ENCODE results near the gene C2CD3.

Gene C2CD3, protein sequence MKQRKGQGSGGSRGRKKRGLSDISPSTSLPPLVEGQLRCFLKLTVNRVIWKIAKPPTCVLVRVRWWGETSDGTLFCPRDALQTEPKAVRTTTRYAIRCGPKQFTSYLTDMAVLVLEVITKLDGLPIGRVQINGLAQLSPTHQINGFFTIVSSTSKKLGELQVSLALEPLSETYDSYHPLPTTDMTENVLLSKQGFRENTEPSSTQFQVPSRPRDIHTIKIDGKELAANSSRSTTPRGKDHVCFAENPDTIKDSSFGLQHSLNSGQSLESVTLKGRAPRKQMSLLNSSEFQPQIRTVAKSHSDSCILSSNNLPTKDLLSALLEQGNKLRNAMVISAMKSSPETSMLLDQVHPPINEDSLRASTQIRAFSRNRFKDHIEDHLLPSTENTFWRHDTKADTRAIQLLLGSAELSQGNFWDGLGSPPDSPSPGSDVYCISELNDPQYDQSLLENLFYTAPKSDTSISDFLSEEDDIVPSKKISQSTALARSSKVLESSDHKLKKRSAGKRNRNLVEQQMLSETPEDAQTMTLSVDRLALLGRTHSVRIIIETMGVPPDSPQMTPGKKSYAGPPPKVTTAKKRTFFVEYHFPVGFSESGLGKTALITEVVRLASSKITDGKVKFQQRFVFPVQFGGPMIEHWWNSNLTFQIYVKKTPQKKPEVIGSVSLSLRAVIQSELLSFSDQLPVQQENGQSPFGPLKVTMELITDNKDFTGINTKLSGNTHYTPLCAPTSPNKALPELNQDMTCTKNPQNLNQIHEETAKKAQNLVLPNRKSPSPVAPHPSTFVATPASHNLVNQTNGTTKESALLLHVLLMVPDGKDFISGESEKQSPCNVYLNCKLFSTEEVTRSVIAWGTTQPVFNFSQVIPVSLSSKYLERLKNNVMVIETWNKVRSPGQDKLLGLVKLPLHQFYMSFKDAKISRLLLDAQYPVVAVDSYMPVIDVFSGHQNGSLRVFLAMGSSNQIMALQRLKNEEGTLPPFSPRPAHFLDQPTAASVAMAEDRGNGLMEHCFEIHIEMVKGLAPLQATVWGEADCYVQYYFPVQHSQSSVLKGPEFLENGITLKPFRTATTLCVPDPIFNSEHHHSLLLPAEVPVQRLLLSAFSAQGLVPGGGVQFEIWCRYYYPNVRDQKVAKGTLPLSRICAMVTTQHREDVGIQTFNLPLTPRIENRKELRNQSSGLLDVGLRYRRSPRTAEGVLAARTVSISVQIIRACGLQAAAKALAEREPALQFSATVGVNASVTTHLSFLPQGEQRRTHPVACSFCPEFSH (N-terminal part only)

DNA sequence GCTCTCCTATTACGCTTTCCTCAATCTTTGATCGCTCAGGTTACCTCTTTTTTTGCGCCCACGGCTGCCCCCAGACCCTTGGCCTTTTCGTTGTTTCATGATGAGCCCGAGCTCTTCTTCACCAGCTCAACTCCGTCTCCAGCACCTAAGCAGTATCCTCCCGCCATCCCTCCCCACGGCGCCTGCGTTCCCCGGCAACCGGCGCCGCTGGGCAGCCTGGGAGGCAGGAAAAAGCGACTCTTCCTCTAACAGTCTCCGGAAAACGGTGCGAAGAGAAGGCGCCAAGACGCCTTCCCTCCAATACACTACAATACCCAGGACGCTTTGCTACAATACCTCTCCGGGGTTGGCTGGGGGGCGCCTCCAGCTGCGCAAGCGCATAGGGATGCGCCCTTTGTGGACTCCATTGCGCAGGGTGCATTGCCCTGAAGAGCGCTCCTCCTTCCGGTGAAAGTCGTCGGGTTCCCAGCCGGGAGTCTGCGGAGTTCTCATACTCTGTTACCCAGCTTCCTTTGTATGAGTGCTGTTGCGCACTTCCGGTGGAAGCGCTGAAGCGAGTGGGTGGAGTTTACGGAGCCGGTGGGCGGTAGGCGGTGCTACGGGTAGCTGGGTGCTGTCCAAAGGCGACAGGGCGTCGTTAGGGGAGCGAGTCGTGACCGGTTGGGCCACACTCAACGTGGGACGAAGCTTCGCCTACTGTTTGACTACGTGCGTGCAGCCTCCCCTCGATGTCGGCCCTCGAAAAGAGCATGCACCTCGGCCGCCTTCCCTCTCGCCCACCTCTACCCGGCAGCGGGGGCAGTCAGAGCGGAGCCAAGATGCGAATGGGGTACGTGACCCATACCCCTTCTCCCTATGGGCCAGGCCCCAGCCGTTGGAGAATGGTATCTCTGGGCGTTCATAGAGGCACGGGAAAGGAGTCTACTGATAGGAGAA is at the start of gene C2CD3, which contains the start of gene PPME1:
C2CD3 (minus strand) TSS at position 309 of the 936 bp plus-strand sequence; CDS start at position 99, 210 bp downstream.
PPME1 (plus strand) TSS at position 596 of the 936 bp plus-strand sequence; CDS start at position 729, 133 bp downstream.
- peak; percentile 98 for DNase-seq

- DNase-seq: no peak
These were observed 49.6 kb upstream of the C2CD3 start for GRCh38 chr11:74220376-74220775.

DNA sequence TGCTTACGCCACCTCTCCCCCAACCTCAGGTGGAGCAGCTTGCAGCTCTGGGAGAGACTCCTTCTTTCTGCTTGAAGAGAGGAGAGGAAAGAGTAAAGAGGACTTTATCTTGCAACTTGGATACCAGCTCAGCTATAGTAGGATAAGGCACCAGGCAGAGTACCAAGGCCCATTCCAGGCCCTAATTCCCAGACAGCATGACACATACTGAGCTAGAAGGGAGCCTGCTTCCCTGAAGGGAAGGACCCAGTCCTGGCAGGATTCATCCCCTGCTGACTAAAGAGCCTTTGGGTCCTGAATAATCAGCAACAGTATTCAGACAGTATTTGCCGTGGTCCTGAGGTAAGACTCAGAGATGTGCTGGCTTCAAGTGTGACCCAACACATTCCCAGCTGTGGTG is 41.7 kb upstream of the C2CD3 start:
- no peak for DNase-seq

DNA sequence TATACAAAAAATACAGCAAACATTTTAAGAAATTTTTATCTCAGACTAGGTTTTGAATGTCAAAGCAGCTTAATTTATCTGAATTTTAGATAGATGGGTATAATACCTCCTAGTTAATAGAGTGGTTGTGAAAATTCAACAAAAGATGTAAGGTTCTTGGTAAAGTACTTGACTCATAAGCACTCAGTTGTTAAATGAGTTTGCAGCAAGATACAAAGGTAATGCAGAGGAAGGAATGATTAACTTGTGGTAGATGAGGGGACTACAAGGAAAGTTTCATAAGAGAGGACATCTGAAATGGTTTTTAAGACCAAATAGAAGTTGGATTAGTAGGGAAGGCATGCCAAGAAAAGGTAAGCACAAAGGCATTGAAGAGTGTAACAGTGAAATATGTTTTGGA is 37.7 kb upstream of the C2CD3 start:
- no peak for DNase-seq

DNA sequence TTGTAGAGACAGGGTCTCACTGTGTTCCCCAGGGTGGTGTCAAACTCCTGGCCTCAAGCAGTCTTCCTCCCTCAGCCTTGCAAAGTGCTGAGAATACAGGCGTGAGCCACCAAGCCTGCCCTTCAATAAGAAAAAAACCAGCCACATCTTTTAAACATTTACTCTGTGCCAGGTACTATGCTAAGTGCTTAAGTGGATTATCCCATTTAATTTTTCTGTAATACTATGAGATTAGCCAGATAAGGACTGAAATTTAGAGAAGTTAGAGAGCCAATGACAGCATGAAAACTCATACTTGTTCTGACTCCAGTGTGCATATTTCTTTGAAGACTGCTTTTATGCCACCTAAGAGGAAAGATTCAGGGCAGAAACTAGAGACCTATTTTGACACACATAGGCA is 35.9 kb upstream of the C2CD3 start:
- no peak for DNase-seq

- no peak for DNase-seq
These were observed 34.4 kb upstream of the C2CD3 start for GRCh38 chr11:74205181-74205580.

- DNase-seq: no peak
These were observed 33.9 kb upstream of the C2CD3 start for GRCh38 chr11:74204701-74205100.

DNA sequence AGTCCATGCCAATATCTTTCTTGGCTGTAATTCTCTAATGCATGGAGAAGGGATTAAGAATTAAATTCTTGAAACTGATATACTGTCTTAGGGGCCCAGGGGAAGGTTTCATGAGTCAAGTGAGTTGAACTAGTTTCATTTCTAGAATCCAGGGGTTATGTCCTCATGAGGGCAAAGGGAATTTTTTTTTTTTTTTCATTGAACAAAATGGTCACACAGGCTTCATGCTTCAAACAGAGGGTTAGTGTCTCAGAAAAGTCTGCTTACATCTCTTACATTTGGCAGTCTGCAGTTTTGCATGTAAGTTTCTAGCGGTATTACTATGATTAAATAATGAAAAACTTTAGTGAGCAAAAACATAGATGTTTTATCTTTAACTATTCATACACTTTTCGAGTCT is 33.2 kb upstream of the C2CD3 start:
- DNase-seq: no peak

DNA sequence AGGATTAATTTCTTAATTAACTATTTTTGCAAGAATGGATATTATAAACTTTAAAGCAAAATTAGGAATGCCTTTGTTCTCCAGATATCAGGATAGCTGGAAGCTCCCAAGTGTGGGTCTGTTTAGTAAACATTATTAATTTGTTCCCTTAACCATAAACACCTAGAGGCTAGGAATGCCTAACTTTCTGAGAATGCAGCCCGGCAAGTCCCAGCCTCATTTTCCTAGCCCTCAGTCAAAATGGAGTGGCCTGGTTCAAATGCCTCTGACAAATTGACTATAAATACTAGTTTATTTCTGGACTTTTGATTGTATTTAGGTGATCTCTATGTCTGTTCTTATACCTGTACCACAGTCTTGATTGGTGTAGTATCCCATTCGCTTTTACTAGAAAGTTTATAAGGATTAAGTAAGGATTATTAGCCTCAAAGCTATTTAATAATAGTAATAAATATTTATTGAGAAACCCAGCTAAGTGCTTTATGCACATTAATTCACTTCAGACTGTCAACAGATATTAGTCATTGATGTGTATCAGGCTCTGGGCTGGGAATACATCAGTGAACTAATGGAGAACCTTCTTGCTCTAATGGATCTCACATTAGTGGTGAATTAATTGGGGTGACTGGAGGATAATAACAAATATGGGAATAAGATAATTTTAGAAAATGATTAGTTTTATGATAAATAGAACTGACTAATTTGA is 26.1 kb upstream of the C2CD3 start:
- no peak for DNase-seq

DNA sequence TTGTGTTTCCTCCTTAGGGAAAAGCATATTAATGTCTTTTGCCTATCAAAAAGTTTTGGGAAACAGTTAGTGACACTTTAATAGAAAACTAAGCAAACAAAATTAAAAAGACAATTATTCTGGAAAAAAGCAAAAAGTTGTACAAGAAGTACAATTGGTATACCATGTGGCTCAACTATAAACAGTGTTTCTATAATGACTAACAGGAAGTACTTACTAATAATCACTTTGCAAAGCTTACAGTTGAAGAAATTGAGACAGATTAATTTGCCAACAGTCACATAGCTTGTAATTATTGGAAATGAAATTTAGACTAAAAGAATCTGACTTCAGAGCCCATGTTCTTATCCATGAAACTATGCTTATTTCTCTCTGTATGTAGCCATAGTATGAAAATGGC is 25.0 kb upstream of the C2CD3 start:
- DNase-seq: no peak

DNA sequence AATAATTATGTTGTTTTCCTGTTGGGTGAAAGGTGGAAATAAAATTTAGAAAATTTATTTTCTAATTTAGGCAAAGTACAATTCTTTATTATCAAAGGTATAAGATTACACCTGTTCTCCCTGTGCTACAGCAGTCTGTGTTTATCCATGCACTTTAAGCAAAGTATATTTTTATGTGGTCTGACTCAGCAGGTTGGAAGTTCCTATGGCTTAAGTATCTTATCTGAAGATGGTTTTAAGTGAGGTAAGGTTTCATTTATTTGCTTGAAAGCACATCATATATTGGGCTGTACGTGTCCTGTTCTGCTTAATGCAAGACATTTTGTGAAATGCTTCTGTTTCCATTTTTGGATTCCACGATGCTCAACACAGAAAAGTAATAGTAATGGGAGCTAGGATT is 14.9 kb upstream of the C2CD3 start:
- DNase-seq: no peak

DNA sequence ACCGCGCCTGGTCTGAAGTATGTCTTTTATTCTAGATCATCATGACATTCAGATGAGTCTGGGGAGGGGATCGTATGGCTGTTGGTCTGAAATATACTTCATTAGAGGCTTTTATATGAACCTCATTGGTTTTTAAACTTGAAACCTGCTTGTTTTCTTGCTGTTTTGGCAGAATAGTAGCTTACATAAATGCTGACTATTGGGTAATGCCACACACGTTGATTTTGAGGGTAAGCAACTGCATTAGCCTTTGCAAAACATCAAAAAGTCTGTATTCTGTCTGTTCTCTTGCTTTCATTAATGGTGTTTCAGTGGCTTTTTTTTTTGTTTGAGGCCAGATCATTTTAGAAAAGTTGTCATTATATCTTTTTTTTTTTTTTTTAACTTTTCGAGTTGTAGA is 14.5 kb upstream of the C2CD3 start:
- DNase-seq: no peak

GRCh38 chr11:74182635-74183034 is 11.8 kb upstream of the C2CD3 start:
- DNase-seq: no peak

DNA sequence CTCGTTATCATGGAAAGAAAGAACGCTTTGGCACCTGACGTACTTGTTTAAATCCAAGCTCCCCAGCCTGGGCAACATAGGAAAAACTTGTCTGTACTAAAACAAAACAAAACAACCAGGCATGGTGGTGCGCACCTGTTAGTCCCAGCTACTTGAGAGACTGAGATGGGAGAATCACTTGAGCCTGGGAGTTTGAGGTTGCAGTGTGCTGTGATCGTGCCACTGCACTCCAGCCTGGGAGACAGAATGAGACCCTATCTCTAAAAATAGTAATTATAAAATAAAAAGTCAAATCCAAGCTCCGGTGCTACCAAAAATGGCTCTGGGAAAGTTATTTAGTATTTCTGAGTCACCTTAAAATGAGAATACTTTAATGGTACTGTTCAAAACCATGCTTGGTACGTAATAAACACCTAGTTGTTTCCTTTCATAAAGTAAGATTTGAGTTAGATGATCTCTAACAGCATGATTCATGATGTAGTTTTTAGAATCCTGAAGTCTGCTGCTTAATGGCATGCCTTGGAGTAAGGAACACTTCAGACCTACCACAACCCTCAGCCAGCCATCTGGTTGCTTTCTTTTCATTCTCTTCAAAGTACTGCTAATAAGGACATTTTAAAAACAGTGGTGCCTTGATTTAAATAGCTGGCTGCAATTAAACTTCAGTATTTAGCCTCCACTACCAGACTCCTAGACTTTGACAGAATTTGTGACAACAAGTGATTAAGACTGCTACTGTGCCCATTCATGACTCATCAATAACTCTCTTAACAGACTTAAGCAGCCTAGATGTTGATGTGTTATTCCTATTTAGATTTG is 8.6 kb upstream of the C2CD3 start:
- DNase-seq: no peak

DNA sequence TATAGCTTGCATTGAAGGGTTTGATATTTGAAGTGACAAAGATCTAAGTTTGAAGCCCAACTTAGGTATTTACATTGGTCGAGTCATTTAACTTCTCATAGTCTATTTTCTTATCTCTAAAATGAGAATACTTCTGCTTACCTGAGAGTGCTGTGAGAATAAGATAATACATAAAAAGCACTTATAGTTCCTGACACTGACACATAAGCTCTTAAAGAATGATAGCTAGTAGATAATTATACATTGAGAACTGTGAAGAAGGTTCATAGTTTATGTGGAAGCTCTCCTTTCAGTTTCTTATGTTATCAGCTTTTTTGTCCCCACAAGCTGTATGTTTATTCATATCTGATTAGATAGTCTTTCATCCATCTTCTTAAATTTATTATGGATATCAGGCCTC is 5.1 kb upstream of the C2CD3 start:
- no peak for DNase-seq

GRCh38 chr11:74171997-74172396 is 1.2 kb upstream of the C2CD3 start:
- DNase-seq: no peak

- no peak for DNase-seq
These were observed 797 bp upstream of the C2CD3 start for GRCh38 chr11:74171630-74171968.

DNA sequence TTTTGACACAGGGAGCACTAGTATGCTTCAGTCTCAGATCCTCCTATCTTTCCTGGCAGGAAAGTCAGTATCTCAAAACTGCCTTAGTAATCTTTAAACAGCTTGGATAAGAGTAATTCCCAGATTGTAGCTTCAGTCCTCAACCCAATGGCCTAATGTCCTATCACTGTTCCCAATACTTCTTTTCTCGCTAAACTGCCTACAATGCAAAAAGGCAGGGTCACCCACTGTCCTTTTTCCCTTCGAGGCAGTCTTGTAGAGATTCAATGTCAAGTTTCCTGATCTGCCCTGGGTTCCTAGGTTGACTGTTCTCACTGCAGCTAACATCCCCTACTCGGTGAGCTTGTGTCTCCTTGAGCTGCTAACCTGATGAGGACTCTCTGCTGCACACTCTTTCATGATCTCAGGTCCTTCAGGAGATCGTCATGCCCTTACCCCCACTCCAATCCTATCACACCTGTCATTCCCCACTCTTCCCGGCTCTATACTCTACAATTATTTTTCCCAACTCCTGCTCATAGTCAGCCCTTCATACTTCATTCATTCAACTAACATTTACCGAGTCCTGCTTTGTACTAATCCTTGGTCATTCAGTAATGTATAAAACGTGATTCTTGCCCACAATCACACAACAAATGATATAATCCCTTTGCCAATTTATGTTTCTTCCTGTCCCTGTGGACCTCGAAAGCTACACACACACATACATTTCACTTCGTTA is 904 bp downstream of the C2CD3 start:
- no peak for DNase-seq

DNA sequence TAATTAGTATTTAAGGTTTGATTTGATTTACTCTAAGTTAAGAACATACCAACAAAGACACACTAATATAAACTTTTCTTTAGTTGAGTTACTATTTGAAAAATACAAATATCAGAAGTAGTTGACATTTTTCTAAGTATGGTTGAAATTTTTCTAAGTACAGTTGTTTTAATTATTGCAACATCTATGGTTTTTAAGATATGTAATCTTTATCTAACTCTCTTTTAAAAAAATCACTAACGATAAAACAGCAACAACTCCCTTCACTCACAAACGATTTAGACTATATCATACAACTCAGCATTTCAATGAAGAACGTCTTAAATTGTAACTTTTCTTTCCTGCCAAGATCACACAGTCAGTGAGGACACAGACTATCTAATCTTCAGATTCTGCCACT is 2.0 kb downstream of the C2CD3 start:
- no peak for DNase-seq

Data from NCI-H1417 treated with DMSO at 0.1 percent for 48 hours (cell line).